Endothelial cell of umbilical vein (primary cell): ENCODE data around the gene RFC5.

Source experiments
- EZH2 ChIP-seq: IDR thresholded peaks from 2 replicates; pipeline ENCODE4 v1.6.1; 2012; ENCODE audit warnings: borderline replicate concordance, low read depth, mild to moderate bottlenecking, moderate library complexity, low read length, inconsistent platforms; ENCODE audit not compliant: severe bottlenecking
- FOS ChIP-seq: IDR thresholded peaks from 2 replicates; pipeline ENCODE4 v1.6.1; 2011; ENCODE audit warnings: mild to moderate bottlenecking, low read length, moderate library complexity, borderline replicate concordance; ENCODE audit not compliant: insufficient read depth
- GATA2 ChIP-seq: IDR thresholded peaks from 2 replicates; pipeline ENCODE4 v1.7.0; 2011; ENCODE audit warnings: low read depth, mild to moderate bottlenecking, moderate library complexity, mixed read lengths, low read length; ENCODE audit not compliant: insufficient read length, insufficient read depth
- MYC ChIP-seq: IDR thresholded peaks from one replicate; pipeline ENCODE4 v1.6.1; 2011; ENCODE audit warnings: mild to moderate bottlenecking, low read depth, low read length
- POLR2A ChIP-seq: IDR thresholded peaks from 2 replicates; pipeline ENCODE4 v1.6.1; 2012; ENCODE audit warnings: low read depth, mild to moderate bottlenecking, control low read depth, low read length
- POLR2AphosphoS5 ChIP-seq: IDR thresholded peaks from 2 replicates; pipeline ENCODE4 v1.6.1; 2012; ENCODE audit warnings: low read depth, mild to moderate bottlenecking, control low read depth, low read length, moderate library complexity; ENCODE audit not compliant: insufficient read depth
- TF ChIP-seq, protein P1 (sequence below), 2 donors: IDR thresholded peaks; 1 replicate in 1 of 2; 2 replicates in 1 of 2; pipeline ENCODE4 v1.5.1; 2011; ENCODE audit warnings: low read length in 2 of 2, mild to moderate bottlenecking in 2 of 2, moderate library complexity in 2 of 2, control low read depth in 1 of 2, inconsistent platforms in 1 of 2, low read depth in 1 of 2; ENCODE audit not compliant: insufficient read depth in 1 of 2; ENCODE audit errors: extremely low read depth in 1 of 2

DNA sequence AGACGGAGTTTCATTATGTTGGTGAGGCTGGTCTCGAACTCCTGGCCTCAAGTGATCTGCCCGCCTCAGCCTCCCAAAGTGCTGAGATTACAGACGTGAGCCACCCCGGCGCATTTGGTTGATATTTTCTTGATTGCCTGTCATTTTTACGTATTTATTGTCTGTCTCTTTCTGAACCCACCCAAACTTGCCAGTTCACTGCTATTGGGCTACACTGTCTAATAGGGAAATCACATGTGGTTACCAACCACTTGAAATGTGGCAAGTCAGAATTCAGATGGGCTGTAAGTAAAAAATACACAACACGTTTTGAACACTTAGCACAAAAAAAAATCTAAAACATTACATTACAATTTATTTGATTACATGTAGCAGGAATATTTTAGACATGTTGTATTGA, 42.4 kb downstream of the RFC5 start:
- TF ChIP-seq EZH2 (no peak), POLR2A (no peak), FOS (no peak), MYC (no peak), POLR2AphosphoS5 (no peak), GATA2 (no peak)
- TF ChIP-seq, protein P1, sequence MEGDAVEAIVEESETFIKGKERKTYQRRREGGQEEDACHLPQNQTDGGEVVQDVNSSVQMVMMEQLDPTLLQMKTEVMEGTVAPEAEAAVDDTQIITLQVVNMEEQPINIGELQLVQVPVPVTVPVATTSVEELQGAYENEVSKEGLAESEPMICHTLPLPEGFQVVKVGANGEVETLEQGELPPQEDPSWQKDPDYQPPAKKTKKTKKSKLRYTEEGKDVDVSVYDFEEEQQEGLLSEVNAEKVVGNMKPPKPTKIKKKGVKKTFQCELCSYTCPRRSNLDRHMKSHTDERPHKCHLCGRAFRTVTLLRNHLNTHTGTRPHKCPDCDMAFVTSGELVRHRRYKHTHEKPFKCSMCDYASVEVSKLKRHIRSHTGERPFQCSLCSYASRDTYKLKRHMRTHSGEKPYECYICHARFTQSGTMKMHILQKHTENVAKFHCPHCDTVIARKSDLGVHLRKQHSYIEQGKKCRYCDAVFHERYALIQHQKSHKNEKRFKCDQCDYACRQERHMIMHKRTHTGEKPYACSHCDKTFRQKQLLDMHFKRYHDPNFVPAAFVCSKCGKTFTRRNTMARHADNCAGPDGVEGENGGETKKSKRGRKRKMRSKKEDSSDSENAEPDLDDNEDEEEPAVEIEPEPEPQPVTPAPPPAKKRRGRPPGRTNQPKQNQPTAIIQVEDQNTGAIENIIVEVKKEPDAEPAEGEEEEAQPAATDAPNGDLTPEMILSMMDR (IDR thresholded peaks at IDR 0.05; ENCODE audit: extremely low read depth in 1 of 2, insufficient read depth in 1 of 2, low read depth in 1 of 2, low read length in 2 of 2), result no peak
